ENCODE measurements around the gene TMEM260.
"Not testable (repeated sequence)": the region's sequence is repeated elsewhere in the genome, so short reads cannot be mapped to it uniquely, and the experiment has no call there.

TMEM260 gene

GRCh38 chr14:56603648-56604047 is 24.1 kb downstream of the TMEM260 start:
- DNase-seq, result no peak

GRCh38 chr14:56608689-56609088 is 29.1 kb downstream of the TMEM260 start:
- DNase-seq, result no peak

GRCh38 chr14:56611663-56612062 is 32.1 kb downstream of the TMEM260 start:
- not testable (repeated sequence) for DNase-seq

GRCh38 chr14:56617084-56617483 is 37.5 kb downstream of the TMEM260 start:
- DNase-seq, result no peak

GRCh38 chr14:56630707-56631106 is 51.1 kb downstream of the TMEM260 start:
- DNase-seq, result no peak

- DNase-seq, result no peak
These were observed 52.6 kb downstream of the TMEM260 start for GRCh38 chr14:56632195-56632594.

GRCh38 chr14:56633544-56633943 is 53.9 kb downstream of the TMEM260 start:
- no peak for DNase-seq

- DNase-seq, result no peak
These were observed 55.4 kb downstream of the TMEM260 start for GRCh38 chr14:56635041-56635440.

GRCh38 chr14:56647493-56647892 is 67.9 kb downstream of the TMEM260 start:
- no peak for DNase-seq

GRCh38 chr14:56648508-56649301 is 69.1 kb downstream of the TMEM260 start:
- DNase-seq, result no peak

- no peak for DNase-seq
These were observed 69.8 kb downstream of the TMEM260 start for GRCh38 chr14:56649382-56649781.

GRCh38 chr14:56650048-56650447 is 70.5 kb downstream of the TMEM260 start:
- no peak for DNase-seq

GRCh38 chr14:56650979-56651378 is 71.4 kb downstream of the TMEM260 start:
- DNase-seq, result no peak

- no peak for DNase-seq
These were observed 78.0 kb downstream of the TMEM260 start for GRCh38 chr14:56657604-56658003.

- DNase-seq, result no peak
These were observed 79.8 kb downstream of the TMEM260 start for GRCh38 chr14:56659378-56659777.

- DNase-seq, result no peak
These were observed 80.5 kb downstream of the TMEM260 start for GRCh38 chr14:56659964-56660551.

- DNase-seq, result no peak
These were observed 81.2 kb downstream of the TMEM260 start for GRCh38 chr14:56660677-56661389.

- no peak for DNase-seq
These were observed 81.9 kb downstream of the TMEM260 start for GRCh38 chr14:56661478-56661877.

GRCh38 chr14:56664811-56665421 is 85.3 kb downstream of the TMEM260 start:
- DNase-seq, result no peak

GRCh38 chr14:56666294-56666693 is 86.7 kb downstream of the TMEM260 start:
- no peak for DNase-seq

- DNase-seq, result no peak
These were observed 87.1 kb downstream of the TMEM260 start for GRCh38 chr14:56666716-56667115.

GRCh38 chr14:56667290-56667689 is 87.7 kb downstream of the TMEM260 start:
- not testable (repeated sequence) for DNase-seq

GRCh38 chr14:56676042-56676441 is 96.4 kb downstream of the TMEM260 start:
- DNase-seq, result no peak

- DNase-seq, result no peak
These were observed 99.2 kb downstream of the TMEM260 start for GRCh38 chr14:56678838-56679237.

Data from activated CD4-positive, alpha-beta T cell treated with anti-CD3 and anti-CD28 coated beads, Interleukin-2, amount 50 U/mL, for 48 hours (primary cell).